ENCODE results near the gene IQGAP1.
"Not testable (repeated sequence)": the region's sequence is repeated elsewhere in the genome, so short reads cannot be mapped to it uniquely, and the experiment has no call there.

IQGAP1 gene, protein sequence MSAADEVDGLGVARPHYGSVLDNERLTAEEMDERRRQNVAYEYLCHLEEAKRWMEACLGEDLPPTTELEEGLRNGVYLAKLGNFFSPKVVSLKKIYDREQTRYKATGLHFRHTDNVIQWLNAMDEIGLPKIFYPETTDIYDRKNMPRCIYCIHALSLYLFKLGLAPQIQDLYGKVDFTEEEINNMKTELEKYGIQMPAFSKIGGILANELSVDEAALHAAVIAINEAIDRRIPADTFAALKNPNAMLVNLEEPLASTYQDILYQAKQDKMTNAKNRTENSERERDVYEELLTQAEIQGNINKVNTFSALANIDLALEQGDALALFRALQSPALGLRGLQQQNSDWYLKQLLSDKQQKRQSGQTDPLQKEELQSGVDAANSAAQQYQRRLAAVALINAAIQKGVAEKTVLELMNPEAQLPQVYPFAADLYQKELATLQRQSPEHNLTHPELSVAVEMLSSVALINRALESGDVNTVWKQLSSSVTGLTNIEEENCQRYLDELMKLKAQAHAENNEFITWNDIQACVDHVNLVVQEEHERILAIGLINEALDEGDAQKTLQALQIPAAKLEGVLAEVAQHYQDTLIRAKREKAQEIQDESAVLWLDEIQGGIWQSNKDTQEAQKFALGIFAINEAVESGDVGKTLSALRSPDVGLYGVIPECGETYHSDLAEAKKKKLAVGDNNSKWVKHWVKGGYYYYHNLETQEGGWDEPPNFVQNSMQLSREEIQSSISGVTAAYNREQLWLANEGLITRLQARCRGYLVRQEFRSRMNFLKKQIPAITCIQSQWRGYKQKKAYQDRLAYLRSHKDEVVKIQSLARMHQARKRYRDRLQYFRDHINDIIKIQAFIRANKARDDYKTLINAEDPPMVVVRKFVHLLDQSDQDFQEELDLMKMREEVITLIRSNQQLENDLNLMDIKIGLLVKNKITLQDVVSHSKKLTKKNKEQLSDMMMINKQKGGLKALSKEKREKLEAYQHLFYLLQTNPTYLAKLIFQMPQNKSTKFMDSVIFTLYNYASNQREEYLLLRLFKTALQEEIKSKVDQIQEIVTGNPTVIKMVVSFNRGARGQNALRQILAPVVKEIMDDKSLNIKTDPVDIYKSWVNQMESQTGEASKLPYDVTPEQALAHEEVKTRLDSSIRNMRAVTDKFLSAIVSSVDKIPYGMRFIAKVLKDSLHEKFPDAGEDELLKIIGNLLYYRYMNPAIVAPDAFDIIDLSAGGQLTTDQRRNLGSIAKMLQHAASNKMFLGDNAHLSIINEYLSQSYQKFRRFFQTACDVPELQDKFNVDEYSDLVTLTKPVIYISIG (N-terminal part only)

DNA sequence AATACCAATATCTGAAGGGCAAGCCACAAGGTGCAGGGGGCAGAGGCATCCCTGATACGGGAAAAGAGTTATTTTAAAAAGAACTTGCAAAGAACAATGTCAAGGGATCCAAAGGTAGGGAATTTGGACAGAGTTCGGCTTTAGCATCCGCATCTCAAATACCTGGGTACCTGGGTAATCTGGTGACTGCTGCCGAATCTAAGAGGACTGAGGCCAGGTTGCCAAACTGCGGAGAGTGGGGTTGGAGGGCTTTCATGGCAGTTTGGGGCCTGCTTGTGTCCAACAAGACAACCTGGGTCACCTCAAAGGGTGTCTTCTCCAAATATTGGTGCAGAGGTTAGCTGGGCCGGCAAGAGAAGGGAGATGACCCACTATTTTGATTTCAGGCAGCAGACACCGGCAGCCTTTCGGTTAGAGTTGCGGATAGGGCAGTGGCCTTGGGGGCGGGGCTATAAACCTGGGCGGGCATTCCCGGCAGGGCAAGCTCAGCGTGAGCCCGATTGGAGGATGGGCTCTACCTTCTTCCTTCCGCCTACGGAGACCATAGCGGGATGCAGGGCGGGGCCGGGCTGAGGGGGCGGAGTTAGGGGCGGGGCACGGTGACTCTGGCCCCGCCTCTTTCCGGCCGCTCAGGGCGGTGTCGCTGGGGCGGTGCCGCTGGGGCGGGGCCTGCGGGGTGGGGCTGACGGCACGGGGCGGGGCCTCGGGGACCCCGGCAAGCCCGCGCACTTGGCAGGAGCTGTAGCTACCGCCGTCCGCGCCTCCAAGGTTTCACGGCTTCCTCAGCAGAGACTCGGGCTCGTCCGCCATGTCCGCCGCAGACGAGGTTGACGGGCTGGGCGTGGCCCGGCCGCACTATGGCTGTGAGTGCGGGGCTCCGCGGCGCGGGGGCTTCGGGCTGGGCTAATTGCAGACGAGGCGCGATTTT lies at the start of gene IQGAP1:
TSS of gene IQGAP1 (plus strand) at position 709 of the 928 bp plus-strand sequence. CDS start at position 809, 100 bp downstream.
- DNase-seq = peak; percentile 94

DNA sequence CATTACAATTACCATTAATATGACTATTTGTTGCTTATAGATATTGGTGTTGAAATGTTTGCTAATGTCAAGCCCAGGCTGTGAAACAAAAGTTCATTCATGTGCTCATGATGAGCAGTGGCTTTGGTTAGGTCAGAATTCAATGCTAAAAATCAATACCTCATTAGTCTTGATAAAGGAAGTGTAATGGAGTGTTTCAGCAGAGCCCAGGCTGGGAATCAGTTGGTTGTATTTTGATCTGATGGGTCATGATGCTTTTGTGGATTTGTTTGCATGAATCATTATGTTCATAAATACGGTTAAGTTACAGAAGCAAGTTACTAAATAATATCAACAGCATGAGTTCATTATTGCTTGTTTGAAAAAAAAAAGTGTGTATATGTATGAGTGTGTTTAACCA lies 49.5 kb upstream of the IQGAP1 start:
- DNase-seq = no peak

DNA sequence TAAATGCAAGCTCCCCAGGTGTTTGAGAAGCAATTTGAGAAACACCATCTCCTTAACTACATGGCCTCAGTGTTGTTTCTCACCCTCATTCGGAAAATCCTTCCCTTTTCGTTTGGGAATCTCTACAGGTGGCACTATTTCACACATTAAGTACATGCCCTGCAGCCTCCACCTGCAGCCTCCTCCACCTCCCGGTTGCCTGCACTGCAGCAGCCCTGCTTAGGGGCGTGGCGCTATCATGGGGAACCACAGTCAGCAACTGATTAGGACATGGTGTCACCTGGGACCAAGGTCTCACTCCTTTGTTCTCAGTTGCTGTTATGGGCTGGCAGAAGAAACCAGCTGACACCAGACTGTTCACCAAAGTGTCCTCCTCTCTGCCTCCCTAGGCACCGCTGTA lies 47.7 kb upstream of the IQGAP1 start:
- no peak for DNase-seq

DNA sequence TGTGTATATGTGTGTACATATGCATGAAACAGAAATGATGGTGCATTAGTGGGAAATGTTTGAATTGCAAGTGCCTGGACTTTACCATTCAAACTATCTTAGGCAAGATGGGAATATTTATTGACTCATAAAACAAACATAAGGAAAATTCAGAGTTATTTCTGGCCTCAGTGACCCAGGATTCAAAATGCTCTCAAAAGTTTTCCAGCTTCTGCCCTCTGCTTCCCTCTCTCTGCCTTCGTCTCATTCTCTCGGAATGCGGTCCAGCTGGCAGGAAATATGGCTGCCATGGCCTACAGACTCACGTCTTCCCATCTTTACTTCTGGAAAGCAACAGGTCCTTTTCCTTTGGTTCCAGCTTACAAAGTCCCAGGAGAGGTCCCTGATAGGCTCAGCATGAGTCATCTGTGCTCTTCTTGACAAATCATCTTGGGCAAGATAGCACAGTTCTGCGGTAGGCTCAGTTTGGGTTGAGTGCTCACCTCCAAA lies 44.7 kb upstream of the IQGAP1 start:
- no peak for DNase-seq

DNA sequence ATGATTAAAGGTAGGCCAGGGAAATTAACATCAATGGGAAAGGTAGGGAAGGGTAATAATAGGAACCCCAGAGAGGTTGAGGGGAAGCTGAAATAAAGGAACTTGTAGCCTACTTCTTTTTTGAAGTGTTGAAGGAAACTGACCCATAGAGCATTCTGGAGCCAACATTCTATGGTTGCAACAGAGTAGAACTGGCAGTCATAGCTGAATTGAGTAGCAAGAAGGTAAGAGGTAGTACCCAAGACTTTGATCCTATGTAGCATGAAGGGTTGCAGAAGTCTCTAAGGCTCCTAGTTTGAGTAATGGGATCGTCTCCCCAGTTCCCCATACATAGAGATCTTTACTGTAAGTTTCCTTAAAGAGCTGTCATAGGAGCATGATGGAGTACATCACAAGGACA lies 43.4 kb upstream of the IQGAP1 start:
- no peak for DNase-seq

DNA sequence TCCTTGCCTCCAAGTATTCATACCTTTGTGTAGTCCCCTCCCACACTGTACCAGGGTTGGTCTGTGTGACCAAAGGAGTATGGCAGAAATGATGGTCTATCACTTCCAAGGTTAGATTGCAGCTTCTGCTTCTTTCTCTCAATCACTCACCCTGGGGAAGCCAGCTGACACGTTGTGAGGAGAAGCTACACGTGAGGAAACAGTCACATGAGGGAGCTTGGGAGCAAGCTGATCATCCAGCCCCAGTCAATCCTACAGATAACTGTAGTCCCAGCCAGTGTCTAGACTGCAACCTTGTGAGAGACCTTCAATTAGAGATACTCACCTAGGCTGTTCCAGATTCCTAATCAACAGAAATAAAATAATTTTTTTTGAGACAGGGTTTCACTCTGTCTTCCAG lies 42.2 kb upstream of the IQGAP1 start:
- DNase-seq = no peak

DNA sequence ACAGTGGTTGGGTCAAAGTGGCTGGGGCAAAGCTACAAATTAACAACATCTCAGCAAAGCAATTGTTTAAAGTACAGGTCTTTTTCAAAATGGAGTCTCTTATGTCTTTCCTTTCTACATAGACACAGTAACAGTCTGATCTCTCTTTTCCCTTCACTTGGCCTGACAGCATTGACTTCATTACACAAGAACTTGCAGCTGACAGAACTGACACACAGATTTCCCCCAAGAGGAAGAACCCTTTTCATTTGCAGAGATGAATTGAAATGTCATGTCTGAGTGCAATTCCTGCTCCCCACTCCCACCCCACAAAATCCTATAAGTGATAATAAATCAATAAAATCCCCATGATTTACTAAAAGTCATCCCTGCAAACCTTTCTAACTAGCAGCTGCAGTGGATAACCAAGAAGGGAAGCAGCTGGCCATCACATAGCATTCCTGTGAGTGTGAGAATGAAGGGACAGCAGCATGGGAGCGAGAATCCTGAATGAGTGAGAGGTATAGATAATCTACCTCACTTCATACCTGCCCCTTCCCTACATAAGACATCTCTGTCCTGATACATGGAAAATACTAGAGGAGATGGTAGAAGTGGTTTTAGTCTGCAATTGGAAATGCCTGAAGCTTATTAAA lies 40.5 kb upstream of the IQGAP1 start:
- not testable (repeated sequence) for DNase-seq

DNA sequence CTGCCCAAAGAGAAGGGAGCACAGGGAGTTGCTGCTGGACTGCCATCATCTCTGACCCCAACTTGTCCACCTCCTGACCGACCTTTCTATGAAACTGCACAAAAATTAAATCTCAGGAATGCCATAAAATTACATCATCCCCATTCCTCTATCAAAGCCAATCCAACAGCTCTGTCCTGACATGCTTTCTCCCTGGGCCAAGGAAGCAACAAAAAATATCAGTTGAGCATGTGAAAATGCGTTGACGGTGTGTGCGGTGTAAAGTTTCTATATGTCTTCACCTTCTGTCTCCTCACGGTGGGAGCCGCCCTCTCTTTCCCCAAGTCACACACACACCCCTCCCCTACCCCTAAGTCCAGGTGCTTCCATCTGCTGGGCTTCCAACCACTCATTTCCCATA lies 39.6 kb upstream of the IQGAP1 start:
- DNase-seq = no peak

DNA sequence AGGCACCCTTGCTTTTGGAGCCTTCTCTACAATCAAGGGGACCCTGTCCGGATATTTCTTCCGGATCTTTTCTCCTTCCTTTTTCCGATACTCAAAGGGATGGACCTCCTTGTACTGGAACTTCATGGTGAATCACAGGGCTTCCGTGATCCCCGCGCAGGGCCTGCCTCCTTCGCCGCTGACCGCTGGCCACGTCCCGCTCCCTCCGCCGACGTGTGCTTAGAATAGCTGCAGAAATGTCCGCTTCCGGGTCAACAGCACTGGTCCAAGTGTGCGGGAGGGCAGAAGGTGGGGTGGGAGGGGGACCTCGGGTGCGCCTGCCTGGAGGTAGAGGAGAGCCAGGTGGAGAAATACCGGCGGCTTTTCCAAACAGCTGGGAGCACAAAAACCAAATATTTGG lies 39.0 kb upstream of the IQGAP1 start:
- DNase-seq = no peak

DNA sequence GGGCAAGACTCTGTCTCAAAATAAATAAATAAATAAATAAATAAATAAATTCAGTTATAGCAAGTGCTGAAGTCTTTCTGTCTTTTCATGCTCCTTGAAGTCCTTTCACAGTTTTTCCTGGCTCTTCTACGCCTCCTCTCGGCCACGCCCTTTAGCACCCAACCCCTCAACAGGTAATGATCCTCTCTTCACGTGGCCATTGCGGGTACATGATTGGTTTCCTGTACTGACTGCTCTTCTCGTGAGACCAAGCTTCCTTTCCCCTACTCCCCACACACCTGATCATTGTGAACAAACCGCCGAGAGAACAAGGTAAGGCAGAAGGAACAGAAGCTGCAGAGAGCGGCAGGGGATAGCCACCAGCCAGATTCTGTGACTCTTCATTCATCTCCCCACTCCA lies 38.2 kb upstream of the IQGAP1 start:
- DNase-seq = no peak

DNA sequence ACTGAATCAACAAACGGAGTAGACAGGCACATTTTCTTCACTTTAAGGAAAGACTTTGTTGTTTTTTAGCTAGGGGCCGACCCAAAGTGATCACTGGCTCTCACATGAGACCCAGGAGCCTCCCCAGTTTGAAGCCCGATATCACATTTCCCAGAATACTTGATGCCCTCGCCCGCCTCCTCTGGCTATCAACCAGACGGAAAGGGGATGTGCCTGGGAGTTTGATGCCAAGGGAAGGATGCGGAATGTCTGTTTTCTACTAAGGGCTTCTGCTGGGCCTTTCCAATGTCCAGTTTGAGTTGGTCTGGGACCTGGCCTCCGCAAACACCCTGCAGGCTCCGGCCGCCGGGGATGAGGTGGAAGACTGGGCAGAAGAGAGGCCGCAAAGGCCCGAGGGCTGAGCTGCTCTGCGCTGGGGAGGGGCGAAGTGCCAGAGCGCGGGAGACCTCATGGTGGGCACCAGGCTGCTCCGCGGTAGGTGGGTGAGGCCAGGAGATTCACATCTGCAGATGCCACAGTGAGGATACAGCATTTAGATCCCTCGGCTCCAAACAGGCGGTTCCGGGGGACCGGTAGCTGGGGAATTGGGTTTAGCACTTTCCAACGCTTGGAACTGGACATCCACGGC lies 36.4 kb upstream of the IQGAP1 start:
- DNase-seq = no peak

DNA sequence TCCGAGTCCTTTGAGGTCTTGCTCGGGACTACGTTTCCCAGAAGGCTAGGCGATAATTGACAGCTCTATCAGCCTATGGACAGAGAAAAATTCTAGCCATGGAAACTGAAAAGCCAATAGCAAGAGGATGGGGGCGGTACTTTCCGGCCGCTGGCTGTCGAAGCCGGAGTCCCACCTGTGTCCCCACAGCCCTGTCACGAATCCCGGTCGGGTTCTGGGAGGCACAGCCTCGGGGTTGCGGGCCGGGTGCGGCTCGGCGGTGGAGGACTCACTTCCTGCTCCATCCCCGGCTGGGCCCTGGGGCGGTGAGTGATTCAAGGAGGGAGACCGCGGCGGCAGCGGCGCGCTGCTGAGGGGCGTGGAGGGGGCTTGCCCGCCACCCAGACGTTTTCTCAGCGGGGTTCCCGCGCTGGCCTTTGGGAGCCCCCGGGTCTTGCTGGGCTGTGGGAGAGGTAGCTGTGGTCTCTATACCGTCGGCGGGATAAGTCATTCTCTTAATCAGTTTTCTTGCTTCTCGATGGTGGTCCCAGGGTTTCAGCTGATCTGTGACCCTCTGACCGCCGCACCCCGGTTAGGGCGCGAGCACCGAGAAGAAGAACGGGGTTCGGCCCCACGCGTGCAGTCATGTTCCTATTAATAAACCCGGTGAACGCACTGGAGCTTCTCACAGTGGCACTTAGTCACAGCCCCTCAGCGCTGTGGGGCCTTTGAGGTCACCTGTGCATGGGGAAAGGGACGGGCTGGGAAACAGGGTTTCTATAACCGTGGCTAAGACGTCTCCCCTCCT lies 35.7 kb upstream of the IQGAP1 start, which contains the start of gene ZNF774:
TSS of gene ZNF774 (plus strand) at position 178 of the 787 bp plus-strand sequence. CDS start 2,377 bp downstream, outside the sequence.
- DNase-seq = peak; percentile 84

DNA sequence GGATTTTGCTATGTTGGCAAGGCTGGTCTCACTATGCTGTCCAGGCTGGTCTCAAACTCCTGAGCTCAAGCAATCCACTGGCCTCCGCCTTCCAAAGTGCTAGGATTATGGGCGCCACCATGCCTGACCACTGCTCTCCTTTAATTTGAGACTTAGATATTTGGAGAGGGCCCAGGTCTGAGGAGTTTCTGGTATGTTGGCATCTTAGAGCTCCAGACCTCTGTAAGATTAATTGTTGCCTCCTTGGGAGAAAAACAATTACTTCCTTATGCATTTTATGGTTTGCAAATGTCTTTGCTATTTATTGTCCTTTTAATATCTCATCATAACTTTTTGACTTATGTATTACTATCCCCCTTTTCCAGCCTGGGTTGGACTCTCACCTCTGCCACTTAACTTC lies 33.1 kb upstream of the IQGAP1 start:
- DNase-seq = no peak

DNA sequence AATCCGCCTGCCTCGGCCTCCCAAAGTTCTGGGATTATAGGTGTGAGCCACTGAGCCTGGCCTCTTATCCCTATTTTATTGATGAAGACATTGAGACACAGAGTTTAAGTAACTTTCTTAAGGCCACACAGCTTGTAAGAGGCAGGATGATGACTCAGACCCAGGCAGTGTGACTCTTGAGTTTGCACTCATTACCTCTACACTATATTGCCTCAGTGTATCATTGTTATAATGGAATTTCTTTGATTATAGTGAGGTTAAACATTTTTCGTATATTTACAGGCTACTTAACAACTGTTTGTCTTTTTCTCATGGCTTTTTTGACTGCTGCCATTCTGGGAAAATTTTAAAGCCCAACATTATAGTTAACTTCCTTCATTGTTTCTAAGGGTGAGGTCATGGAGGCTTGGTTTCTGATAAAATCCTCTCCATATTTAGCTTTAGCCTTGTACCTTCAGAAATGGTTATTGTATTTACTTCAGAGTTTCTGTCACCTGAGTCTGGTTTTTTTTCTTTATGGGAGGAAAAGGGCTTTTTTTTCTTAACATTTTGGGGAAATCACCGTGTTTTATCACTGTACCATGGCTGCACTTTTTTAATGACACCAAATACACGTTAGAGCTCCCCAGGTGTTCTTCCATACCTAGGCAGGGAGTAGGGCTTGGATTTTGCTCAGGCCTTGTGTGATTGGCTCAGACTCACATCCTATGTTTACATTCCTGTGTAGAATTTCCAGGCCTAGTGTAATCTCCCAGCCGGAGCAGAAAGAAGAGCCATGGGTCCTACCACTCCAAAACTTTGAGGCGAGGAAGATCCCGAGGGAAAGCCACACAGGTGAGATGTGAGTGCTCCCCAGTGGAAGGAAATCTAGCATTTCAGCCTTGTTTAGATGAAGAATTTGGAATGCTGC lies 29.7 kb upstream of the IQGAP1 start:
- DNase-seq = no peak

DNA sequence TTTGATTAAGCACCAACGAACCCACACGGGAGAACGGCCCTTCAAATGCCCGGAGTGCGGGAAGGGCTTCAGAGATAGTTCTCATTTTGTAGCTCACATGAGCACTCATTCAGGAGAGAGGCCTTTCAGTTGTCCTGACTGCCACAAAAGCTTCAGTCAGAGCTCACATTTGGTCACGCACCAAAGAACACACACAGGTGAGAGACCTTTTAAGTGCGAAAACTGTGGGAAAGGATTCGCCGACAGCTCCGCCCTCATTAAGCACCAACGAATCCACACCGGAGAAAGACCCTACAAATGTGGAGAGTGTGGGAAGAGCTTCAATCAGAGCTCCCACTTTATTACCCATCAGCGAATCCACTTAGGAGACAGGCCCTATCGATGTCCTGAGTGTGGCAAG lies 27.3 kb upstream of the IQGAP1 start:
- no peak for DNase-seq

DNA sequence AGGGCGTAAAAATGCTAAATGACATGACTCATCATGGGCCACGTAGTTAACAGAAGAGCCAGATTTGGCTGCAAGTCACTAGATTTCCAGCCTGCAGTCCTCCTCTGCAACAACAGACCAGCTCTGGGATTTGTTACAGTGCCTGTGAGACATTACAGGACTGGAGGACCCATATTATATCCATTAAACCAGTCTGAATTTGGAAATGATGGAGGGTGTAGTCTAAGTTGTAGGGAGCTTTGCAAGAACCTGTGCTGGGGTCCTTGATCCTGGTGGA lies 25.2 kb upstream of the IQGAP1 start:
- no peak for DNase-seq

DNA sequence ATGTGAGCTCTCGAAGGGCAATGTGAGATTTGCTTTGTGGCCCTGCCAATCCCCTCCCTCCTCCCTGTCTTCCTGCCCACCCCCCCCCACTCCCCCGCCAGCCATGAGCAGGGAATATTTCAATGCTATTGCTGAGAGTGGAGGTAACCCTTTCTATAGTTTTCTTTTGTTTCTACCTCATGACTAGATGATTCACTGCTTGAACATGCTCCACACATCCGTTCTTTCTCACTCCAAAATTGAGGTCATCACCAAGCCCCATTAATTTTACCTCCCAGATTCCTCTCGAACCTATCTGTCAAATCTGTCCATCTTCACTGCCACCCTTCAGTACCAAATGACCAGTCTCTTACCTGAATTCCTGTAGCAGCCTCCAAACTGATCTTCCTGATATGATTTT lies 23.8 kb upstream of the IQGAP1 start:
- DNase-seq = no peak

DNA sequence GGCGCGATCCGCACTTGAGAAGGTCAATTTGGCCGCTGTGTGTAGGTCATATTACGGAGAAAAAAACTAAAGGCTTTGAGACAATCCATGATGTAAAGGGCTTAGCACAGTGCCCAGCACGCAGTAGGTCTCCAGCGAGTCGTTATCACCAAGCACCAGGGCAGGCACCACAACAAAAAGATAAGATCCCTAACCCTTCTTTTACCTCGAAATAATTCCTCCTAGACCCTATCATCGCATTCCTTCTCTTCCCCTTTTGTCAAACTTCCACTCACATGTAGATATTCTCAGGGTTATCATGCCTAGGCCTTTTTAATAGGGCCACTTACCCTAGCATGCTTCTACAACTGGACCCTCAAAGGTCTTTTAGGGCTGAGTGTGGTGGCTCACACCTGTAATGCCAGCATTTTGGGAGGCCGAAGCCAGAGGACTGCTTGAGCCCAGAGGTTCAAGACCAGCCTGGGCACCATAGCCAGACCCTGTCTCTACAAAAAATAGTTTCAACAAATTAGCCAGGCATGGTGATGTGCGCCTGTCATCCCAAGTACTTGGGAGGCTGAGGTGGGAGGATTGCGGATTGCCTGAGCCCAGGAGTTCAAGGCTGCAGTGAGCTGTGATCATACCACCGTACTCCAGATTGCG lies 22.5 kb upstream of the IQGAP1 start:
- DNase-seq = no peak
